Neural progenitor cell (in vitro differentiated cells): ENCODE results near the gene RPSA.

Source experiments
- EZH2 ChIP-seq: fragments of 200-600 bp; sonication (generic); IDR thresholded peaks from 2 replicates; pipeline ENCODE4 v1.6.1; 2017; ENCODE audit warnings: antibody characterized with exemption, mild to moderate bottlenecking, moderate library complexity
- TF ChIP-seq, protein P1 (sequence below): fragments of 200-600 bp; sonication (generic); IDR thresholded peaks from 2 replicates; pipeline ENCODE4 v1.5.1; 2017; ENCODE audit warnings: antibody characterized with exemption, mild to moderate bottlenecking

- TF ChIP-seq EZH2 = no peak
- TF ChIP-seq, protein P1, sequence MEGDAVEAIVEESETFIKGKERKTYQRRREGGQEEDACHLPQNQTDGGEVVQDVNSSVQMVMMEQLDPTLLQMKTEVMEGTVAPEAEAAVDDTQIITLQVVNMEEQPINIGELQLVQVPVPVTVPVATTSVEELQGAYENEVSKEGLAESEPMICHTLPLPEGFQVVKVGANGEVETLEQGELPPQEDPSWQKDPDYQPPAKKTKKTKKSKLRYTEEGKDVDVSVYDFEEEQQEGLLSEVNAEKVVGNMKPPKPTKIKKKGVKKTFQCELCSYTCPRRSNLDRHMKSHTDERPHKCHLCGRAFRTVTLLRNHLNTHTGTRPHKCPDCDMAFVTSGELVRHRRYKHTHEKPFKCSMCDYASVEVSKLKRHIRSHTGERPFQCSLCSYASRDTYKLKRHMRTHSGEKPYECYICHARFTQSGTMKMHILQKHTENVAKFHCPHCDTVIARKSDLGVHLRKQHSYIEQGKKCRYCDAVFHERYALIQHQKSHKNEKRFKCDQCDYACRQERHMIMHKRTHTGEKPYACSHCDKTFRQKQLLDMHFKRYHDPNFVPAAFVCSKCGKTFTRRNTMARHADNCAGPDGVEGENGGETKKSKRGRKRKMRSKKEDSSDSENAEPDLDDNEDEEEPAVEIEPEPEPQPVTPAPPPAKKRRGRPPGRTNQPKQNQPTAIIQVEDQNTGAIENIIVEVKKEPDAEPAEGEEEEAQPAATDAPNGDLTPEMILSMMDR = no peak
Measured at GRCh38 chr3:39401983-39402382, 4.5 kb upstream of the RPSA start.
